K562 (cell line): ENCODE results near the gene SLC5A10. TPM values are rescaled to one million over a fixed set of nuclear protein-coding genes. Genes with fewer than 3 reads are reported as not detected.

ENCODE experiments used
- EGR1 ChIP-seq: fragments of 450-650 bp; conservative IDR thresholded peaks from 2 replicates; pipeline ENCODE4 v1.6.1; 2017; ENCODE audit warnings: mild to moderate bottlenecking
- ELF1 ChIP-seq: fragments of 200-800 bp; sonication (Bioruptor generic); IDR thresholded peaks from 2 replicates; pipeline ENCODE4 v1.6.1; 2016; ENCODE audit warnings: missing genetic modification characterization, missing compliant biosample characterization
- GABPA ChIP-seq: fragments of 200-800 bp; sonication (Bioruptor generic); conservative IDR thresholded peaks from 2 replicates; pipeline ENCODE4 v1.6.1; 2016; ENCODE audit warnings: low read depth, missing genetic modification characterization, missing compliant biosample characterization
- GATAD2B ChIP-seq: fragments of 450-650 bp; IDR thresholded peaks from 2 replicates; pipeline ENCODE4 v1.6.1; 2017; ENCODE audit warnings: mild to moderate bottlenecking, borderline replicate concordance
- HOXB6 ChIP-seq: fragments of 250-450 bp; sonication (Bioruptor Pico); IDR thresholded peaks from 2 replicates; pipeline ENCODE4 v1.5.1; 2022; ENCODE audit warnings: mild to moderate bottlenecking, borderline replicate concordance
- JUN ChIP-seq, 2 experiments: sonication (generic) in 1 of 2; formaldehyde crosslinking in 1 of 2; IDR thresholded peaks; 2 replicates each; pipeline versions ENCODE4 v1.6.1 to v1.8.0; 2012 to 2022; ENCODE audit warnings: borderline replicate concordance in 2 of 2, mild to moderate bottlenecking in 2 of 2, improper control_type of control experiment in 1 of 2, low read depth in 1 of 2, low read length in 1 of 2, missing genetic modification reagents in 1 of 2
- NEUROD1 ChIP-seq: fragments of 150-350 bp; IDR thresholded peaks from 2 replicates; pipeline ENCODE4 v1.6.1; 2014; ENCODE audit warnings: borderline replicate concordance, low read length, low read depth; ENCODE audit not compliant: partially characterized antibody
- NFXL1 ChIP-seq: fragments of 450-650 bp; formaldehyde crosslinking; IDR thresholded peaks from 2 replicates; pipeline ENCODE4 v1.4.0; 2021; ENCODE audit warnings: mild to moderate bottlenecking
- PHF8 ChIP-seq: fragments of 200-600 bp; sonication (generic); IDR thresholded peaks from 2 replicates; pipeline ENCODE4 v1.6.1; 2012; ENCODE audit warnings: mixed run types, mild to moderate bottlenecking, inconsistent platforms, low read length, moderate library complexity, borderline replicate concordance
- POLR2AphosphoS5 ChIP-seq: IDR thresholded peaks from 2 replicates; pipeline ENCODE4 v1.6.1; 2011; ENCODE audit warnings: mild to moderate bottlenecking, low read depth, low read length, moderate library complexity; ENCODE audit not compliant: control insufficient read depth, insufficient read depth
- POLR2G ChIP-seq: fragments of 200-400 bp; formaldehyde crosslinking; IDR thresholded peaks from 2 replicates; pipeline ENCODE4 v1.6.1; 2017; ENCODE audit warnings: low read depth, mild to moderate bottlenecking, antibody characterized with exemption, low read length, moderate library complexity
- RB1 ChIP-seq: fragments of 450-650 bp; IDR thresholded peaks from 2 replicates; pipeline ENCODE4 v1.6.1; 2017; ENCODE audit warnings: low read depth, mild to moderate bottlenecking
- RBM17 ChIP-seq: fragments of 200-400 bp; formaldehyde crosslinking; IDR thresholded peaks from 2 replicates; pipeline ENCODE4 v1.6.1; 2017; ENCODE audit warnings: low read depth, mild to moderate bottlenecking, low read length, borderline replicate concordance
- SIN3A ChIP-seq, 2 experiments: fragments of 150-350 bp in 1 of 2; IDR thresholded peaks; 2 replicates each; pipeline ENCODE4 v1.6.1; 2011 to 2016; ENCODE audit warnings: borderline replicate concordance in 2 of 2, low read depth in 2 of 2, low read length in 2 of 2, mild to moderate bottlenecking in 2 of 2, moderate library complexity in 2 of 2; ENCODE audit not compliant: control insufficient read depth in 1 of 2
- SIRT6 ChIP-seq: IDR thresholded peaks from one replicate; pipeline ENCODE4 v1.6.1; 2012; ENCODE audit warnings: low read depth, mild to moderate bottlenecking, control low read depth, inconsistent platforms, low read length, moderate library complexity
- SMARCE1 ChIP-seq: fragments of 450-650 bp; IDR thresholded peaks from 2 replicates; pipeline ENCODE4 v1.7.1; 2016; ENCODE audit warnings: mild to moderate bottlenecking
- TBP ChIP-seq: optimal IDR thresholded peaks from 2 replicates; pipeline ENCODE3; 2011; ENCODE audit warnings: low read depth, low read length, improper control_type of control experiment
- ZBTB7A ChIP-seq: IDR thresholded peaks from 2 replicates; pipeline ENCODE4 v1.6.1; 2011; ENCODE audit warnings: low read depth, mild to moderate bottlenecking, low read length, moderate library complexity, borderline replicate concordance; ENCODE audit not compliant: control insufficient read depth
- ZFP36 ChIP-seq: fragments of 150-350 bp; IDR thresholded peaks from 2 replicates; pipeline ENCODE4 v1.6.1; 2018; ENCODE audit warnings: low read length, low read depth; ENCODE audit not compliant: partially characterized antibody
- ZNF174 ChIP-seq: fragments of 250-450 bp; sonication (Bioruptor Pico); IDR thresholded peaks from 2 replicates; pipeline ENCODE4 v1.4.0; 2020; ENCODE audit warnings: mild to moderate bottlenecking
- ZNF347 ChIP-seq: fragments of 450-650 bp; formaldehyde crosslinking; IDR thresholded peaks from 2 replicates; pipeline ENCODE4 v1.4.0; 2020; ENCODE audit warnings: low read depth, mild to moderate bottlenecking, moderate library complexity
- ZNF445 ChIP-seq: fragments of 250-450 bp; sonication (Bioruptor Pico); IDR thresholded peaks from 2 replicates; pipeline ENCODE4 v1.4.0; 2020; ENCODE audit warnings: low read depth, mild to moderate bottlenecking, moderate library complexity
- polyA plus RNA-seq, 8 experiments: library from polyadenylated mRNA; depleted of rRNA in 4 of 8; stranded (reverse) in 5 of 8; unstranded in 3 of 8; fragments of >200 nt; fragmentation: Nextera tagmentation in 2 of 8; fragmentation: Illumina TruSeq in 1 of 8; extraction: Ambion mirVana in 2 of 8; extraction: Trizol in 1 of 8; gene quantifications; 2 replicates each; pipeline versions ENCODE4 v1.2.1 to v1.2.3, GENCODE V29; 2011 to 2014; ENCODE audit warnings: inconsistent platforms in 1 of 8, missing spikeins in 1 of 8
- total RNA-seq, 7 experiments: library from RNA; depleted of rRNA in 6 of 7; stranded (reverse); fragments of >200 nt in 6 of 7; fragmentation: Illumina TruSeq in 2 of 7; extraction: Trizol in 2 of 7; gene quantifications; 2 replicates each; pipeline versions ENCODE4 v1.2.1 to v1.2.3, GENCODE V29; 2011 to 2021; ENCODE audit warnings: low replicate concordance in 1 of 7
- TF ChIP-seq, protein P1 (sequence below), 2 experiments: fragments of 200-800 bp in 1 of 2; sonication (Bioruptor generic) in 1 of 2; sonication (generic) in 1 of 2; formaldehyde crosslinking in 1 of 2; IDR thresholded peaks in 1 of 2; conservative IDR thresholded peaks in 1 of 2; 2 replicates each; pipeline versions ENCODE4 v1.5.0 to v1.6.1; 2016 to 2020; ENCODE audit warnings: missing compliant biosample characterization in 1 of 2, missing genetic modification characterization in 1 of 2, missing genetic modification reagents in 1 of 2
- TF ChIP-seq, protein P2 (sequence below), 2 experiments: fragments of 450-650 bp; conservative IDR thresholded peaks; 2 replicates each; pipeline ENCODE4 v1.6.1; 2017; ENCODE audit warnings: mild to moderate bottlenecking in 2 of 2, moderate library complexity in 2 of 2

SLC5A10 gene
- total and polyA plus RNA-seq, 9 of the 15 experiments (the other 6 are each of a cell fraction or from before 2014, with no cell fraction given), result 0.03 to 0.09 (median 0.03) TPM; not detected in 5

DNA sequence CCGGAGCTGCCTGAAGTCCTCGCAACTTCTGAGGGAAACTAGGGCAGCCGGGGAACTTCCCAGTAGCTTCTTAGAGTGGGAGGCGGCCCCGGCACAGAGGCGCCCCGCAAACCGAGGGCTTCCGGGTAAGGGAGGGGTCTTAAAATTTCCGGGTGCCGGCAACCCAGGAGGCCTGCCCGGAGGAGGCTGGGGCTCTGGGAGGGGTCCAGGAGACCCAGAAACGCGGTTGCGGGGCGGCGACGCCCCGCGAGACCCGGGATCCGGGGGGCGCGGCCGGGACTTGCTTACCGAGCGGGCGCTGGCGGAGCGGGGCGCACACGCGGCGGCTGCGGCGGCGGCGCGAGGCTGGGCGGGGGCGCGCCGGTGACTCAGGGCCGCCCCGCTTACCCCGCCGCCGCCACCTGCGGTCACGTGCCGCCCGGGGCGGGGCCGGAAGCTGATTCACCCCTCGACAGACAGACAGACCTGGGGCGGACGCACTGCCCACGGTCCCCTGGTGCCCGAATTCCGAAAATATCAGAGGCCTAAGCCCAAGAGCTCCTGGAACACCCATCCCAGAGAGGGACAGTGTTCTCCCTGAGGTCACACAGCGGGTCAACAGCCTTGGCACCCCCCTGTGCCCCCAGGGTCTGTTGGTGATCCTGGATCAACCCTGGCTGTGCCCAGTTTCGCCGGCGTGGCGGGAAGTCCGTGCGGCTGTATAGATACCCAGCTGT, 52.6 kb downstream of the SLC5A10 start, which contains the start of gene FAM83G (continued):
- TF ChIP-seq, protein P1, sequence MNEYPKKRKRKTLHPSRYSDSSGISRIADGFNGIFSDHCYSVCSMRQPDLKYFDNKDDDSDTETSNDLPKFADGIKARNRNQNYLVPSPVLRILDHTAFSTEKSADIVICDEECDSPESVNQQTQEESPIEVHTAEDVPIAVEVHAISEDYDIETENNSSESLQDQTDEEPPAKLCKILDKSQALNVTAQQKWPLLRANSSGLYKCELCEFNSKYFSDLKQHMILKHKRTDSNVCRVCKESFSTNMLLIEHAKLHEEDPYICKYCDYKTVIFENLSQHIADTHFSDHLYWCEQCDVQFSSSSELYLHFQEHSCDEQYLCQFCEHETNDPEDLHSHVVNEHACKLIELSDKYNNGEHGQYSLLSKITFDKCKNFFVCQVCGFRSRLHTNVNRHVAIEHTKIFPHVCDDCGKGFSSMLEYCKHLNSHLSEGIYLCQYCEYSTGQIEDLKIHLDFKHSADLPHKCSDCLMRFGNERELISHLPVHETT (CRISPR knock-in tag; conservative IDR thresholded peaks at IDR 0.05 in 1 of 2, IDR thresholded peaks at IDR 0.05 in 1 of 2), result peak in 1 of 2 experiments; percentile 79; a peak in 2 of 4 replicates
- peak; percentile 74 for TF ChIP-seq ELF1 (tag)
- TF ChIP-seq PHF8, result peak; percentile 48; the same call in 1 of the 2 replicates
- TF ChIP-seq ZNF445, result no peak
- TF ChIP-seq EGR1, result 0 out of 2 replicates have a peak, but pooled peaks have one; percentile 37
- peak; percentile 14 for TF ChIP-seq NEUROD1
- 0 out of 4 replicates have a peak, but pooled peaks of 1 of the 2 experiments have one; percentile 20 for TF ChIP-seq SIN3A (IDR thresholded peaks at IDR 0.05; ENCODE audit: borderline replicate concordance in 2 of 2, control insufficient read depth in 1 of 2, low read depth in 2 of 2, low read length in 2 of 2)
- TF ChIP-seq HOXB6 (CRISPR knock-in tag), result no peak
- peak; percentile 44 for TF ChIP-seq TBP
- TF ChIP-seq RBM17, result no peak
- peak; percentile 89 for TF ChIP-seq JUN (IDR thresholded peaks at IDR 0.05; ENCODE audit: borderline replicate concordance, low read depth, low read length)
- TF ChIP-seq JUN (CRISPR knock-in tag; IDR thresholded peaks at IDR 0.05; ENCODE audit: borderline replicate concordance), result no peak
- peak; percentile 71; the same call in 1 of the 2 replicates for TF ChIP-seq RB1
- TF ChIP-seq ZFP36, result peak; percentile 97
- TF ChIP-seq SIRT6, result no peak
- TF ChIP-seq ZNF174 (CRISPR knock-in tag), result no peak
- TF ChIP-seq NFXL1, result no peak
- TF ChIP-seq ZNF347, result no peak
- peak; percentile 40; the same call in 1 of the 2 replicates for TF ChIP-seq SMARCE1
- peak; percentile 63; the same call in 1 of the 2 replicates for TF ChIP-seq ZBTB7A
- TF ChIP-seq, protein P2, sequence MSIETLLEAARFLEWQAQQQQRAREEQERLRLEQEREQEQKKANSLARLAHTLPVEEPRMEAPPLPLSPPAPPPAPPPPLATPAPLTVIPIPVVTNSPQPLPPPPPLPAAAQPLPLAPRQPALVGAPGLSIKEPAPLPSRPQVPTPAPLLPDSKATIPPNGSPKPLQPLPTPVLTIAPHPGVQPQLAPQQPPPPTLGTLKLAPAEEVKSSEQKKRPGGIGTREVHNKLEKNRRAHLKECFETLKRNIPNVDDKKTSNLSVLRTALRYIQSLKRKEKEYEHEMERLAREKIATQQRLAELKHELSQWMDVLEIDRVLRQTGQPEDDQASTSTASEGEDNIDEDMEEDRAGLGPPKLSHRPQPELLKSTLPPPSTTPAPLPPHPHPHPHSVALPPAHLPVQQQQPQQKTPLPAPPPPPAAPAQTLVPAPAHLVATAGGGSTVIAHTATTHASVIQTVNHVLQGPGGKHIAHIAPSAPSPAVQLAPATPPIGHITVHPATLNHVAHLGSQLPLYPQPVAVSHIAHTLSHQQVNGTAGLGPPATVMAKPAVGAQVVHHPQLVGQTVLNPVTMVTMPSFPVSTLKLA (conservative IDR thresholded peaks at IDR 0.05), result 0 out of 4 replicates have a peak, but pooled peaks of 1 of the 2 experiments have one; percentile 14
- peak; percentile 79 for TF ChIP-seq GABPA (tag)
- peak; percentile 74 for TF ChIP-seq POLR2G
- TF ChIP-seq GATAD2B, result peak; percentile 65; the same call in 1 of the 2 replicates
- TF ChIP-seq POLR2AphosphoS5, result peak; percentile 33; the same call in 1 of the 2 replicates
